ENCODE results near the gene KDM6A. TPM values are rescaled to one million over a fixed set of nuclear protein-coding genes. Genes with fewer than 3 reads are reported as not detected.

KDM6A gene
- polyA plus RNA-seq, 1 donor (not counting 4 experiments of a cell fraction or from before 2014, with no cell fraction given): 64.2 TPM

DNA sequence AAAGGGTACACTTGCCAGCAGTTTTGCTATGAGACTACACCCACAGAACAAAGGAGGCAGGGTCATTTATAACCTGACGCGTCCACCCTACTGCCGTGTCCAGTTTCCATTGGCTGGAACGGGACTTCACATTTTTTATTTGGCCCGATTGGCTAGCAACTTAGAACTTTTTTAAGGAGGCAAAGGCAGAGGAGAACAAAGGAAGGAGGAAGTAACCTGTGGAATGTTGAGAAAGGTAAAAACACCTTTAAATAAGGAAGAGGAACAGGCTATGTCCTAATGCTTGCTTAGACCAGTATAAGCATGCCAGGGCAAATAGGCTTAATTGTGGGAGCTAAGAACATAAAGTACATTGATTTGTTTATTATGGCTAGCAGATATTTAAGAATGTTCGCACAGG, 18.7 kb downstream of the KDM6A start:
- DNase-seq (ENCODE audit: low read depth, low spot score) (no peak), FAIRE-seq (peak; percentile 87)
- H3K4me1 ChIP-seq (ENCODE audit: control insufficient read depth, extremely low read depth, insufficient read depth, low read length): peaks cover 12% of the 10 kb centered on the region
- H2AFZ ChIP-seq (ENCODE audit: control insufficient read depth, low read length): no peak overlapping the region
- H3K79me2 ChIP-seq (ENCODE audit: control insufficient read depth, insufficient read depth, low read length): peaks cover 86% of the 10 kb centered on the region
- H3K27ac ChIP-seq (ENCODE audit: control insufficient read depth, insufficient read depth, low read length): peak overlapping the region; percentile 52
- H4K20me1 ChIP-seq (ENCODE audit: control insufficient read depth, extremely low read depth, insufficient read depth, low read length): no peaks in the 10 kb centered on the region
- no peak for TF ChIP-seq EZH2 (IDR thresholded peaks at IDR 0.05; ENCODE audit: low read length)
- TF ChIP-seq, protein P1, sequence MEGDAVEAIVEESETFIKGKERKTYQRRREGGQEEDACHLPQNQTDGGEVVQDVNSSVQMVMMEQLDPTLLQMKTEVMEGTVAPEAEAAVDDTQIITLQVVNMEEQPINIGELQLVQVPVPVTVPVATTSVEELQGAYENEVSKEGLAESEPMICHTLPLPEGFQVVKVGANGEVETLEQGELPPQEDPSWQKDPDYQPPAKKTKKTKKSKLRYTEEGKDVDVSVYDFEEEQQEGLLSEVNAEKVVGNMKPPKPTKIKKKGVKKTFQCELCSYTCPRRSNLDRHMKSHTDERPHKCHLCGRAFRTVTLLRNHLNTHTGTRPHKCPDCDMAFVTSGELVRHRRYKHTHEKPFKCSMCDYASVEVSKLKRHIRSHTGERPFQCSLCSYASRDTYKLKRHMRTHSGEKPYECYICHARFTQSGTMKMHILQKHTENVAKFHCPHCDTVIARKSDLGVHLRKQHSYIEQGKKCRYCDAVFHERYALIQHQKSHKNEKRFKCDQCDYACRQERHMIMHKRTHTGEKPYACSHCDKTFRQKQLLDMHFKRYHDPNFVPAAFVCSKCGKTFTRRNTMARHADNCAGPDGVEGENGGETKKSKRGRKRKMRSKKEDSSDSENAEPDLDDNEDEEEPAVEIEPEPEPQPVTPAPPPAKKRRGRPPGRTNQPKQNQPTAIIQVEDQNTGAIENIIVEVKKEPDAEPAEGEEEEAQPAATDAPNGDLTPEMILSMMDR (optimal IDR thresholded peaks at IDR 0.05 in 1 of 3, IDR thresholded peaks at IDR 0.05 in 1 of 3, conservative IDR thresholded peaks at IDR 0.05 in 1 of 3; ENCODE audit: extremely low read depth in 1 of 3, insufficient read depth in 2 of 3, low read length in 3 of 3): no peak
- peak overlapping the region in 2 of 3 experiments; percentile 19 to 57 for H3K4me3 ChIP-seq (ENCODE audit: control insufficient read depth in 2 of 3, extremely low read depth in 1 of 3, insufficient read depth in 2 of 3, low read depth in 1 of 3, low read length in 3 of 3)
- H3K9me3 ChIP-seq (ENCODE audit: control insufficient read depth, low read depth, low read length): no peaks in the 10 kb centered on the region
- dilution Hi-C loops (cut with MboI; ENCODE audit: extremely low pct_ligation_motif_present, low sequenced_read_pairs): no loop called here
- H3K9ac ChIP-seq (ENCODE audit: control insufficient read depth, extremely low read depth, insufficient read depth, low read length): no peak overlapping the region
- no peaks in the 10 kb centered on the region for H3K36me3 ChIP-seq (ENCODE audit: control insufficient read depth in 2 of 2, extremely low read depth in 1 of 2, insufficient read depth in 2 of 2, low read length in 2 of 2)
- peak overlapping the region; percentile 67 for H3K4me2 ChIP-seq (ENCODE audit: control insufficient read depth, extremely low read depth, insufficient read depth, low read depth, low read length)
- no peaks in the 10 kb centered on the region for H3K9me1 ChIP-seq (ENCODE audit: control insufficient read depth, extremely low read depth, insufficient read depth, low read length)
- H3K27me3 ChIP-seq (ENCODE audit: control insufficient read depth, extremely low read depth, insufficient read depth, low read length): no peaks in the 10 kb centered on the region

DNA sequence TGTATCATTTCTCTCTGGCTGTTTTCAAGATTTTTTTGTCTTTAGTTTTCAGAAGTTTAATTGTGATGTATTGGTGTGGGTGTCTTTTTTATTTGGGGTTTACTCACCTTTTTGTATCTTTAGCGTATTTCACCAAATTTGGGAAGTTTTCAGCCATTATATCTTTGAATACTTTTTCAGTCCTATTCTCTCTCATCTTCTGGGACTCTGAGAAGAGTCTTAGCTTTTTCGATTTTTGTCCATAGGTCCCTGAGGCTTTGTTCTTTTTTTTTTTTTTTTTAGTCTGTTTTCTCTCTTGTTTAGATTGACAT, 23.8 kb downstream of the KDM6A start:
- H3K9me1 ChIP-seq (ENCODE audit: control insufficient read depth, extremely low read depth, insufficient read depth, low read length): peaks cover 2% of the 10 kb centered on the region
- peaks cover 14% of the 10 kb centered on the region for H3K4me1 ChIP-seq (ENCODE audit: control insufficient read depth, extremely low read depth, insufficient read depth, low read length)
- H4K20me1 ChIP-seq (ENCODE audit: control insufficient read depth, extremely low read depth, insufficient read depth, low read length): peaks cover 5% of the 10 kb centered on the region
- H3K79me2 ChIP-seq (ENCODE audit: control insufficient read depth, insufficient read depth, low read length): peaks cover 95% of the 10 kb centered on the region
- no peak overlapping the region for H3K9ac ChIP-seq (ENCODE audit: control insufficient read depth, extremely low read depth, insufficient read depth, low read length)
- H3K27me3 ChIP-seq (ENCODE audit: control insufficient read depth, extremely low read depth, insufficient read depth, low read length): no peaks in the 10 kb centered on the region
- no peak overlapping the region for H2AFZ ChIP-seq (ENCODE audit: control insufficient read depth, low read length)
- no peak overlapping the region for H3K4me2 ChIP-seq (ENCODE audit: control insufficient read depth, extremely low read depth, insufficient read depth, low read depth, low read length)
- H3K27ac ChIP-seq (ENCODE audit: control insufficient read depth, insufficient read depth, low read length): no peak overlapping the region
- TF ChIP-seq, protein P1 (optimal IDR thresholded peaks at IDR 0.05 in 1 of 3, IDR thresholded peaks at IDR 0.05 in 1 of 3, conservative IDR thresholded peaks at IDR 0.05 in 1 of 3; ENCODE audit: extremely low read depth in 1 of 3, insufficient read depth in 2 of 3, low read length in 3 of 3): no peak
- TF ChIP-seq EZH2 (IDR thresholded peaks at IDR 0.05; ENCODE audit: low read length): no peak
- DNase-seq (ENCODE audit: low read depth, low spot score) (no peak), FAIRE-seq (no peak)
- dilution Hi-C loops (cut with MboI; ENCODE audit: extremely low pct_ligation_motif_present, low sequenced_read_pairs): no loop called here
- H3K4me3 ChIP-seq (ENCODE audit: control insufficient read depth in 2 of 3, extremely low read depth in 1 of 3, insufficient read depth in 2 of 3, low read depth in 1 of 3, low read length in 3 of 3): no peak overlapping the region
- H3K36me3 ChIP-seq (ENCODE audit: control insufficient read depth in 2 of 2, extremely low read depth in 1 of 2, insufficient read depth in 2 of 2, low read length in 2 of 2): no peaks in the 10 kb centered on the region
- H3K9me3 ChIP-seq (ENCODE audit: control insufficient read depth, low read depth, low read length): no peaks in the 10 kb centered on the region
